G401.6 (cell line): ENCODE data around the gene USP2.

Experiments
- FAIRE-seq: peaks from 2 replicates; lab custom pipeline; 2012; peaks lifted over from hg19 to GRCh38; lab: Jason Lieb, UNC

Gene USP2

GRCh38 chr11:119376197-119376847, 5.2 kb downstream of the USP2 start:
- no peak for FAIRE-seq

GRCh38 chr11:119375337-119376196, 5.9 kb downstream of the USP2 start:
- no peak for FAIRE-seq

- FAIRE-seq, result no peak
Observed at GRCh38 chr11:119374632-119375336, 6.7 kb downstream of the USP2 start.

GRCh38 chr11:119373921-119374631, 7.4 kb downstream of the USP2 start:
- peak; percentile 95 for FAIRE-seq

- FAIRE-seq, result no peak
Observed at GRCh38 chr11:119373059-119373920, 8.2 kb downstream of the USP2 start.

GRCh38 chr11:119372260-119373058, 9.0 kb downstream of the USP2 start:
- FAIRE-seq, result no peak

GRCh38 chr11:119371778-119372182, 9.7 kb downstream of the USP2 start:
- FAIRE-seq, result no peak

GRCh38 chr11:119371067-119371601, 10.4 kb downstream of the USP2 start:
- no peak for FAIRE-seq

- FAIRE-seq, result no peak
Observed at GRCh38 chr11:119370486-119371046, 10.9 kb downstream of the USP2 start.

GRCh38 chr11:119369132-119369925, 12.2 kb downstream of the USP2 start:
- FAIRE-seq, result no peak

GRCh38 chr11:119368121-119369034, 13.1 kb downstream of the USP2 start:
- no peak for FAIRE-seq

- no peak for FAIRE-seq
Observed at GRCh38 chr11:119367661-119368120, 13.8 kb downstream of the USP2 start.

GRCh38 chr11:119366690-119367620, 14.5 kb downstream of the USP2 start:
- FAIRE-seq, result no peak

GRCh38 chr11:119365071-119365591, 16.4 kb downstream of the USP2 start:
- no peak for FAIRE-seq

- no peak for FAIRE-seq
Observed at GRCh38 chr11:119363851-119364590, 17.5 kb downstream of the USP2 start.
